ENCODE results near the gene BMP6.

- TF ChIP-seq EZH2 (optimal IDR thresholded peaks at IDR 0.05; ENCODE audit: low read depth, low read length) (no peak), CTCF (IDR thresholded peaks at IDR 0.05; ENCODE audit: low read length) (no peak), EZH2phosphoT487 (IDR thresholded peaks at IDR 0.05; ENCODE audit: low read length) (no peak)
Measured at GRCh38 chr6:7784248-7784647, 58.3 kb downstream of the BMP6 start.

All from MM.1S (cell line).